Loucy (cell line): Measurements from ENCODE around the gene ARL17B.
"Not testable (repeated sequence)": the region's sequence is repeated elsewhere in the genome, so short reads cannot be mapped to it uniquely, and the experiment has no call there.

Experiments
- EZH2phosphoT487 ChIP-seq: fragments of 200-600 bp; IDR thresholded peaks from 2 replicates; pipeline ENCODE4 v1.6.1; 2018; ENCODE audit warnings: antibody characterized with exemption, mild to moderate bottlenecking, moderate library complexity, borderline replicate concordance
- TF ChIP-seq, protein P1 (sequence below): fragments of 200-600 bp; sonication (generic); conservative IDR thresholded peaks from 2 replicates; pipeline ENCODE4 v1.5.1; 2014; ENCODE audit warnings: mild to moderate bottlenecking, antibody characterized with exemption, low read length

DNA sequence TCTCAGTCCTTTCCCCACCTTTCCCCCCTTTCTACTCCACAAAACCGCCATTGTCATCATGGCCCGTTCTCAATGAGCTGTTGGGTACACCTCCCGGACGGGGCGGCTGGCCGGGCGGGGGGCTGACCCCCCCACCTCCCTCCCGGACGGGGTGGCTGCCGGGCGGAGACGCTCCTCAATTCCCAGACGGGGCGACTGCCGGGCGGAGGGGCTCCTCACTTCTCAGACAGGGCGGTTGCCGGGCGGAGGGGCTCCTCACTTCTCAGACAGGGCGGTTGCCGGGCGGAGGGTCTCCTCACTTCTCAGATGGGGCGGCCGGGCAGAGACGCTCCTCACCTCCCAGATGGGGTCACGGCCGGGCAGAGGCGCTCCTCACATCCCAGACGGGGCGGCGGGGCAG lies 108.8 kb downstream of the ARL17B start:
- TF ChIP-seq, protein P1, sequence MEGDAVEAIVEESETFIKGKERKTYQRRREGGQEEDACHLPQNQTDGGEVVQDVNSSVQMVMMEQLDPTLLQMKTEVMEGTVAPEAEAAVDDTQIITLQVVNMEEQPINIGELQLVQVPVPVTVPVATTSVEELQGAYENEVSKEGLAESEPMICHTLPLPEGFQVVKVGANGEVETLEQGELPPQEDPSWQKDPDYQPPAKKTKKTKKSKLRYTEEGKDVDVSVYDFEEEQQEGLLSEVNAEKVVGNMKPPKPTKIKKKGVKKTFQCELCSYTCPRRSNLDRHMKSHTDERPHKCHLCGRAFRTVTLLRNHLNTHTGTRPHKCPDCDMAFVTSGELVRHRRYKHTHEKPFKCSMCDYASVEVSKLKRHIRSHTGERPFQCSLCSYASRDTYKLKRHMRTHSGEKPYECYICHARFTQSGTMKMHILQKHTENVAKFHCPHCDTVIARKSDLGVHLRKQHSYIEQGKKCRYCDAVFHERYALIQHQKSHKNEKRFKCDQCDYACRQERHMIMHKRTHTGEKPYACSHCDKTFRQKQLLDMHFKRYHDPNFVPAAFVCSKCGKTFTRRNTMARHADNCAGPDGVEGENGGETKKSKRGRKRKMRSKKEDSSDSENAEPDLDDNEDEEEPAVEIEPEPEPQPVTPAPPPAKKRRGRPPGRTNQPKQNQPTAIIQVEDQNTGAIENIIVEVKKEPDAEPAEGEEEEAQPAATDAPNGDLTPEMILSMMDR, result not testable (repeated sequence)
- not testable (repeated sequence) for TF ChIP-seq EZH2phosphoT487
